Prostate gland (tissue), 2 donors: ENCODE data around the gene TRPM7. TPM values are rescaled to one million over a fixed set of nuclear protein-coding genes. Genes with fewer than 3 reads are reported as not detected.

Experiments used
- DNase-seq: peaks from one replicate; pipeline ENCODE4 v3.0.0-alpha.2; 2019; ENCODE audit warnings: low spot score
- H3K27ac ChIP-seq, 2 donors: fragments of 200-600 bp; sonication (generic); 2 replicates each; pipeline ENCODE4 v1.5.1; 2017 to 2019
- H3K27me3 ChIP-seq: fragments of 200-600 bp; sonication (generic); replicated peaks from 2 replicates; pipeline ENCODE4 v1.5.1; 2019; ENCODE audit not compliant: insufficient read depth
- H3K36me3 ChIP-seq, 2 donors: fragments of 200-600 bp; sonication (generic); 1 replicate in 1 of 2; 2 replicates in 1 of 2; pipeline versions ENCODE4 v1.5.1 to v1.8.1; 2017 to 2019
- H3K4me1 ChIP-seq: fragments of 200-600 bp; sonication (generic); replicated peaks from 2 replicates; pipeline ENCODE4 v1.5.1; 2019
- H3K4me3 ChIP-seq, 2 donors: fragments of 200-600 bp; sonication (generic); 2 replicates each; pipeline ENCODE4 v1.5.1; 2017 to 2019
- H3K9me3 ChIP-seq: fragments of 200-600 bp; sonication (generic); 2 replicates; pipeline ENCODE4 v1.5.1; 2017
- CTCF ChIP-seq, 4 experiments: fragments of 200-600 bp in 2 of 4; fragments of 450-650 bp in 2 of 4; sonication (generic) in 2 of 4; IDR thresholded peaks; 1 replicate in 3 of 4; 2 replicates in 1 of 4; pipeline ENCODE4 v1.5.1; 2016 to 2019; ENCODE audit warnings: antibody characterized with exemption in 4 of 4, mild to moderate bottlenecking in 2 of 4, moderate library complexity in 2 of 4
- POLR2A ChIP-seq: fragments of 450-650 bp; IDR thresholded peaks from one replicate; pipeline ENCODE4 v1.6.1; 2016; ENCODE audit warnings: antibody characterized with exemption, mild to moderate bottlenecking
- POLR2AphosphoS5 ChIP-seq: sonication (generic); formaldehyde crosslinking; IDR thresholded peaks from one replicate; pipeline ENCODE4 v1.6.1; 2017; ENCODE audit warnings: antibody characterized with exemption
- WGBS: methylation state at CpG from one replicate; pipeline ENCODE4 v1.1.5; 2018; 5-methylcytosine and 5-hydroxymethylcytosine counted together
- intact Hi-C: fragments of 100-400 bp; cut with DNase I; formaldehyde crosslinking; loops from one replicate; pipeline ENCODE4 v1.14.2; 2022
- total RNA-seq, 2 donors: library from RNA; depleted of rRNA; stranded (reverse); fragments of >200 nt; gene quantifications; one replicate each; pipeline ENCODE4 v1.1.0, GENCODE V29; 2016

The TRPM7 gene
- total RNA-seq, 2 donors from 2014 or later = 27.0 to 32.5 TPM

- no peak for TF ChIP-seq POLR2A
- TF ChIP-seq POLR2AphosphoS5 = no peak
- no peak for TF ChIP-seq CTCF (IDR thresholded peaks at IDR 0.05)
- Histone ChIP-seq H3K27ac (no peak overlapping the region), H3K4me3 (no peak overlapping the region), H3K27me3 (no peaks in the 10 kb centered on the region), H3K36me3 (no peaks in the 10 kb centered on the region), H3K4me1 (no peaks in the 10 kb centered on the region), H3K9me3 (no peaks in the 10 kb centered on the region)
- intact Hi-C loops = no loop called here
- no peak for DNase-seq
- 92% methylated on average over 4 of the region's 4 CpGs for WGBS
Measured at GRCh38 chr15:50563756-50564155, 122.8 kb downstream of the TRPM7 start.

GRCh38 chr15:50562735-50563640 is 123.6 kb downstream of the TRPM7 start:
- Histone ChIP-seq H3K27ac (no peak overlapping the region), H3K9me3 (no peaks in the 10 kb centered on the region), H3K27me3 (no peaks in the 10 kb centered on the region), H3K36me3 (no peaks in the 10 kb centered on the region), H3K4me1 (no peaks in the 10 kb centered on the region), H3K4me3 (no peak overlapping the region)
- 55% methylated on average over 4 of the region's 4 CpGs for WGBS
- no peak for DNase-seq
- intact Hi-C loops = no loop called here
- no peak for TF ChIP-seq CTCF (IDR thresholded peaks at IDR 0.05)
- no peak for TF ChIP-seq POLR2AphosphoS5

GRCh38 chr15:50558012-50558411 is 128.6 kb downstream of the TRPM7 start:
- no peaks in the 10 kb centered on the region for H3K36me3 ChIP-seq
- H3K4me3 ChIP-seq = no peak overlapping the region
- intact Hi-C loops = no loop called here
- H3K4me1 ChIP-seq = no peaks in the 10 kb centered on the region
- no peak overlapping the region for H3K27ac ChIP-seq
- no peaks in the 10 kb centered on the region for H3K27me3 ChIP-seq
- H3K9me3 ChIP-seq = no peaks in the 10 kb centered on the region
- TF ChIP-seq POLR2AphosphoS5 (no peak), CTCF (IDR thresholded peaks at IDR 0.05) (no peak), POLR2A (no peak)
- WGBS = 100% methylated on average over 2 of the region's 2 CpGs
- DNase-seq = no peak

- intact Hi-C loops = no loop called here
- WGBS = 97% methylated on average over 2 of the region's 2 CpGs
- TF ChIP-seq POLR2AphosphoS5 = no peak
- no peak for TF ChIP-seq CTCF (IDR thresholded peaks at IDR 0.05)
- TF ChIP-seq POLR2A = no peak
- Histone ChIP-seq H3K27ac (no peak overlapping the region), H3K27me3 (no peaks in the 10 kb centered on the region), H3K9me3 (no peaks in the 10 kb centered on the region), H3K4me3 (no peak overlapping the region), H3K4me1 (no peaks in the 10 kb centered on the region), H3K36me3 (no peaks in the 10 kb centered on the region)
- DNase-seq = no peak
Measured at GRCh38 chr15:50556642-50557371, 129.8 kb downstream of the TRPM7 start.
